NCI-H2029 treated with DMSO at 0.1 percent for 48 hours (cell line): ENCODE data around the gene C8A.

Experiments
- DNase-seq: peaks from one replicate; lab custom pipeline; 2025; lab: John Stamatoyannopoulos, UW

Gene C8A

DNA sequence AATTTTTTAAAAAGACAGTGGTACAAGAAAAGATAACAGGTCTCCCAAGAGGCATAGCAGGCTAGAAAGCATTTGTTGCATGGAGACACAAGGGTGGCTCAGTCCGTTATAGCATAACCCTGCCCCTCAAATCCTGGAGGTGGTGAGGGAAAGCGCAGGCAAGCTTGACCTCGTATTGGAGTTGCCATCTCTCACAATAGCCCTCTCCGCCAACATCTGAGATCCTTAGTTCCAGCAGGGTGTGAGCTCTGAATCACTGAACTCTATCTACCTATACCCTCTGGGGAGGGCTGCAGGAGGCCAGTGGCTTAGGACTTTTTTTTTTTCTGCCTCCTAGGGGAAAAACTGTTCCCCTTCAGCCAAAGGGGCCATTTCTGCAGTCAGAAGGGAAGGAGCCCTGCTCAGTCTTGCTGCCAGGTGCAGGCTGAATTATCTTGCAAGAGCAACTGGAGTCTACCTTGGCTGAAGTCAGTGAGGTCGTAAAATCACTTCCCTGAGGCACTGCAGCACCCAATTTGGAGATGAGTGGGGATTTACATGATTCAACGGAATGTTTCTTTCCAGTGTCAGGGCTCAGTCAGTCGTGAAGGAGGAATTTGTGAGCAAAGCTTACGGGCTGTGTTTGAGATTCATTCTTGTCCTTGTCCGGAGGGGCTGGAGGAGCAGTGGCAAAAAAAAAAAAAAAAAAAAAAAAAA is 17.2 kb upstream of the C8A start:
- DNase-seq: no peak

- DNase-seq: no peak
These were observed 15.8 kb upstream of the C8A start for GRCh38 chr1:56838759-56839158.

- no peak for DNase-seq
These were observed 11.1 kb upstream of the C8A start for GRCh38 chr1:56843544-56843943.

DNA sequence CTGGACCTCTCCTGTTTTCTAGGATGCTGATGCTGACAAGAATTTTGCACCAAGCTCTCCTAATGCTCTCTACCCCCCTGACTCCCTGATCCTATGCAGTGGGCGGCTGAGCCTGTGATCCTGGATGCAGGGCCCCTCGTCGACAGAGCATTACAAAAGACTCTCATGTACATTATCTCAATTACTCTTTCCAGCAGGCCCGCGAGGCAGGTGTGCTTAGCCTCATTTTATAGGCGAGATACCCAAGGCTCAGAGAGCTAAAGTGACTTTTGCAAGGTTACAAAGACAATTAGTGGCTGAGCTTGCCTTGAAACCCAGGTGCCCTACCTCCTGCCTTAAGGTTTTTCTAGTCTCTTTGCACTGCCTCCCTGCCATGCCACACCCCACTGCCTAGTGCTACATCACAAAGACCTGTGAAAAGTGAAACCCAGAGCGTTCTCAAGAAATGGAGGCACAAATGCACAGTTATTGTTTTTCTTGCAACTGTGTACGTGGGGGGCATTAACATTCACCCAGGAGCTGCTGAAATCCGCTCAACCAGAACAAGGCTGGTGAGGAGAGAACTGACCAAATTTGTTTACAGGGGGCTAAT is 10.0 kb upstream of the C8A start:
- DNase-seq: no peak

DNA sequence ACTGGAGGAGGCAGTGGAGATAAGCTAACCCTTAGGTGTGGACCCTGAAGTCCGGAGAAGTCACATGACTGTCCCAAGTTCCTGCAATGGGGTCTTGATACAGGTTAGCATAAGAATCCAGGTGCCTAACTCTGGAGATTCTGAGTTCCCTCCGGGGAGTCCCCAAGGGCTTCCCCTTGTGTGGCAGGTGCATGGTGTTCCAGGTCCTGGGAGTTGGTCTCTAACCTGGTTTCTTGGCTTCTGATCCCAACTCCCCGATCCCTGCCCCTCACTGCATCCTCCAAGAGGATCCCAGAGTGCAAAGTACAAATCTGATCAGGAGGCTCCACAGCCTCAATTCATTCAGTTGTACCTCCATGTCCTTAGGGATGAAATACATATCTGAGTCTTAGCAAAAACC is 9.3 kb upstream of the C8A start:
- DNase-seq: no peak

GRCh38 chr1:56849750-56850149 is 4.8 kb upstream of the C8A start:
- DNase-seq: no peak

DNA sequence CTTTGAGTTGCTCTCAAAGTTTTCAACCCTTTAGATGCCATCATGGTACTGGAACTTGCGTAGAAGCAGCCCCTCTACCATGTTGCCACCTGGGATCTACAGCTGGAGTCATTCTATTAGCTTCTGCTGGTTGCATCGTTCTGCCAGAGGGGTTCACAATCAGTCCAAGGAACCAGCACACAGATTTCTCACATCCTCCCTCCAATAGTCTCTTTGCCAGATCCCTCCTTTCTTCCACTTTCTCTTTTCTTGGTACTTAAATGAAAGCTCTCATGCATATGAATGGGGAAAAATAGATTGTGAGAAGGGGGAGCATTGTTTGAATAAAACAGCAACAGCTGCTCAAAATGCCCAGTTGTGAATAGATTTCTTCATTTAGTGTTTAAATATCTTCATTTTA is 4.2 kb upstream of the C8A start:
- DNase-seq: no peak

DNA sequence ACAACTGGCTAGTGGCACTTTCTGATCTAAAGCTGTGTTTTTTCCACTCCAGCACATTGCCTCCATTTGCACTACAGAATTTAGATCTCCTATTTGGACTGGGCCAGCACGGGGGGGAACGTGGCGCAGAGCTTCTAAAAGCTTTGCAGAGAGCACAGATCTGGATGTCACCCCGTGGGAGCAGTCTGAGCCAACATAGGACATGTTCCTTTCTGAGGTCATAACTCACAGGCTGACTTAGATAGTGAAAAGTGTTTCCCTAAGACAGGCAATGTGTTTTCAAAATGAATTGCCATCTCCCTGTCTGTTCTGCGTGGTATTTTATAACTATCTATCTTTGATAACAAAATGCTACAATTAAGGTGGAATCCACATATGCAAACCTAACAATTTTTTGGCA is 3.7 kb upstream of the C8A start:
- DNase-seq: no peak

DNA sequence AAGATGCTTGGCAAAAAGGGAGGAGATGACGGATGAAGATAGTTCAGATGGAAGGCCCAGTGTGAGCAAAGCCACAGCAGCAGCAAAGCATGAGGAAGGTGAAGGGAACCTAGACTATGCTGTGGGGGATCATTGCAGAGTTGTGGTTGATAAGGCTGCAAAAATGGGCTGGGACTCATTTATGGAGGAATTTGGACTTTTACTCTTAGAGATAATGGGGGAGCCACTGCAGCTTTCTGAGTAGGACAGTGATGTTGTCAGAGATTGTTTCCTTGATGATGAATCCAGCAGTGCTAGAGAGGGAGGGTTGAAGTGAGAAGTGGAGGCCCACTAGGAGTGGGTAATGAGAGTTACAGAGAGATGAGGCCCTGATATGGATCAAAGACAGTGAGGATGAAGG is 2.1 kb upstream of the C8A start:
- DNase-seq: no peak

DNA sequence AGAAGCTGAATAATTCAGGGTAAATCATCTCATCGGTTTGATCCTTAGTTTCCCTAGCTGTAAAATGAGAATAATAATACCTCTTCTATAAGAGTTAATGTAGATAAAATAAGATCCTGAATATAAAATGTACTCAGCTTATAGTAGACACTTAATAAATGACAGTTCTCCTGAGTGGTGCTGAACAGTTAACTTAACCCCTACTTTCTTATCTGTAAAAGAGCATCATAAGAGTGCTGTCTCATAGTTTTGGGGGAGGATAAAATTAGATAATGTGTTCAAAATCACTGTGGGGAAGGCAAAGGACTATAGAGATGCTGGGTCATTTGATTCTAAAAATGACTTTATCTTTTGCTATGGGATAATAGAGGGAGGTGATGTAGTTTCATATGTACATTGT is 593 bp downstream of the C8A start:
- DNase-seq: no peak

DNA sequence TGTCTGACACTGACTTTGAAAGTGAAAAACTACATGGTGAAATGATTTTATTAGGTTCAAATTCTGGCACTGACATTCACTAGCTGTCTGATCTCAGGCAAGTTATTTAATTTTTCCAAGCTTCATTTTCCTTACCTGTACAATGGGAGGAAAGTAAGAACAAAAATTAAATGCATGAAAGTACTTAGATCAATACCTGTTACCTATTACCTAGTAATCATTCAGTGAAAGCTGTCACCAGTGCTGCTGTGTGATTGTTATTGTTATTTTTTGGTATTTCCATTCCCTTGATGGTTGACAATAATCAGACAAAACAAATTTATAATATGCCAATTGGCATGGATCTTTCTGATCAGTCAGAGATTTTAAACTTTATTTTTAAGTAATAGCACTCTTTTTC is 1.6 kb downstream of the C8A start:
- DNase-seq: no peak

DNA sequence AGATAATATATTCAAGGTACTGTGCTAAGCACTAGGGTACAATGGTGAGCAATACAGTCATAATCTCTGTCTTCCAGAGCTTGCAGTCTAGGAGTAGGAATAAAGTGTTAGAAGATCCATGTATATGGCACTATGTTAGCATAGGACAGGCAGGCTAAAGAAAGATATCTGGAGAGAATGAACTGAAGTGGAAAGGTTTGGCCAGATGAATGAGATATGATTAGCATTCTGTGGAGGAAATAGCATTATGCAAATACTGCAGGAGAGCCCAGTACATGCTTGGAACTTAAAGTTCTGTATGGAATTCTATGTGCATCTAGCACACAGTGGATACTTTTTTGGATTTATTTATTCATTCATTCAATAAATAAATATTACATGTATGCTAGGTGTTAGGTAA is 4.7 kb downstream of the C8A start:
- no peak for DNase-seq

GRCh38 chr1:56863265-56863992 is 8.8 kb downstream of the C8A start:
- DNase-seq: no peak

GRCh38 chr1:56864430-56864829 is 9.8 kb downstream of the C8A start:
- no peak for DNase-seq

GRCh38 chr1:56866656-56867055 is 12.1 kb downstream of the C8A start:
- DNase-seq: no peak

GRCh38 chr1:56867491-56867890 is 12.9 kb downstream of the C8A start:
- DNase-seq: no peak

DNA sequence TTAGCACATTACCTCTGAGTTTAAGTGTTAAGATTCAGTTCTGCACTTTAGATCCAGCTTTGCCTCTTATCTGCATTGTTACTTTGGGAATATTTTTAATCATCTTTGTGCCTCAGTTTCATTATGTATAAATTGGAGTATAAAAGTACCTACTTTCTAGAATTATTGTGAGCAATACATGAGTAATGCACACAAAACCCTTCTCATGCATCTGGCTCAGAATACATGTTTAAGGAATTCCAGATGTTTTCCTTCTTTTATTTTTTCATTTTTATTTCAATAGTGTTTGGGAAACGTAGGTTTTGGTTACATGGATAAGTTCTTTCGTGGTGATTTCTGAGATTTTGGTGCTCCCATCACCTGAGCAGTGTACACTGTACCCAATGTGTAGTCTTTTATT is 14.2 kb downstream of the C8A start:
- no peak for DNase-seq

GRCh38 chr1:56872597-56872996 is 18.0 kb downstream of the C8A start:
- DNase-seq: no peak

DNA sequence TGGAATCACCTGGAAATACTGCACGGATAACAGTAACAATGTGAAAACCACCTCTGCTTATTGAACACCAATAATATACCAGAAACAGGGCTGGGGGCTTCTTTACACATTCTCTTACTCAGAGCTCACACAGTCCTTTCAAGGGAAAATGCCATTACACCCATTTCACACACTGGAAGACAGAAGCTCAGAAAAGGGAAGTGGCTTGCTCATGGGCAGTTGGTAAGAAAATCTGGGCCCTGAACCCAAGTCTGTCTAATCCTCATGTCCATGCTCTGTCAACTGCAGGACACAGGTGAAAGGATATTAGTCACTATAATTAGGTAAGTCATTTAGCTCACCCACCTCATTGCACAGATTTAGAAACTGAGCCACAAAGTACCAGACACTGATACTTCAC is 18.6 kb downstream of the C8A start:
- no peak for DNase-seq

DNA sequence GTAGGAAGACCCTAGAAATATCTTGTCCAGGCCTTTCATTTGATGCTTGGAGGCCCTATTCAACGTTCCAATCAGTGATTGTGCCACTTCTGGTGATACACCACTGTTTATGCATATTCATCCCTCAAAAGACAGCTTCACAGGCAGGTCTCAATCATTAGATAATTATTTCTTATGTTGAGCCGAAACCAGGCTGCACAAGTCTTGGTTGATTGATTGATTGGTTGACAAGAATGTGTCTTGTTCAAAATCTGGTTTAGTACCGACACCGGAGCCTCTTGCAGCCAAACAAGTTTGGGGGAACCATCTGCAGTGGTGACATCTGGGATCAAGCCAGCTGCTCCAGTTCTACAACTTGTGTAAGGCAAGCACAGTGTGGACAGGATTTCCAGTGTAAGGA is 20.1 kb downstream of the C8A start:
- no peak for DNase-seq

- DNase-seq: peak; percentile 96
These were observed 23.4 kb downstream of the C8A start for GRCh38 chr1:56877973-56878372.

GRCh38 chr1:56880774-56881173 is 26.2 kb downstream of the C8A start:
- no peak for DNase-seq

DNA sequence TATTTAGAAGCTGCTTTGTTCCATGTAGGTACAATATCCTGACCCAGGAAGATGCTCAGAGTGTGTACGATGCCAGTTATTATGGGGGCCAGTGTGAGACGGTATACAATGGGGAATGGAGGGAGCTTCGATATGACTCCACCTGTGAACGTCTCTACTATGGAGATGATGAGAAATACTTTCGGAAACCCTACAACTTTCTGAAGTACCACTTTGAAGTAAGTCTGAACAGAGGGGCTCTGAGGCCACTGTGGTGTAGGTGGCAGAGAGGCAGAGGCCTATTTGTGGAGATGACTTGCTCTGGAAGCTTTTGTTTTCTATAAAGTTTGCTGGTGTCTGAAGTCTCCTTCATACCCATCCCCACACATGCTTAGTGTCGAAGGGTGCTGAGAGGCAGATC is 26.8 kb downstream of the C8A start:
- no peak for DNase-seq

DNA sequence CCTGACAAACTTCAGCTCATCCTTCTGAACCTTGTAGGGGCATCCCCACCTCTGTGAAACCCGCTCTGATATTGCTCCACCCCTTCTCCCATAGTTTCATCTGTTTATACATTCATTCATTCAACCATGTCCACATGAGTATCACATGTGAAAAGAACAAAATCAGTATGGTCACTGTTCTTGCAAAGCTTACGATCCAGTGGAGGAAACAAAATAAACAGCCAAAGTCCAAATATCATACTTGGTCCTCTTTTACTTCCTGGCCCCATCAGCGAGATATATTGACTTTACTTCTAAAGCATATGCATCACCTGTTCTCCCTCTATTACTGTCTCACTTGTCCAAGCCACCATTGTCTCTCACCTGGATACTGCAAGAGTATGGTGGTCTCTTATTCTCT is 35.6 kb downstream of the C8A start:
- DNase-seq: no peak
